ENCODE measurements around the gene ACP5. TPM values are rescaled to one million over a fixed set of nuclear protein-coding genes. Genes with fewer than 3 reads are reported as not detected.
A peak's percentile ranks its signal among the peaks of the same experiment; 100 is the strongest.
"Not testable (repeated sequence)": the region's sequence is repeated elsewhere in the genome, so short reads cannot be mapped to it uniquely, and the experiment has no call there.

ACP5 gene
- not detected for total RNA-seq (ENCODE audit: unreplicated experiment)
- long read RNA-seq = 0 reads

DNA sequence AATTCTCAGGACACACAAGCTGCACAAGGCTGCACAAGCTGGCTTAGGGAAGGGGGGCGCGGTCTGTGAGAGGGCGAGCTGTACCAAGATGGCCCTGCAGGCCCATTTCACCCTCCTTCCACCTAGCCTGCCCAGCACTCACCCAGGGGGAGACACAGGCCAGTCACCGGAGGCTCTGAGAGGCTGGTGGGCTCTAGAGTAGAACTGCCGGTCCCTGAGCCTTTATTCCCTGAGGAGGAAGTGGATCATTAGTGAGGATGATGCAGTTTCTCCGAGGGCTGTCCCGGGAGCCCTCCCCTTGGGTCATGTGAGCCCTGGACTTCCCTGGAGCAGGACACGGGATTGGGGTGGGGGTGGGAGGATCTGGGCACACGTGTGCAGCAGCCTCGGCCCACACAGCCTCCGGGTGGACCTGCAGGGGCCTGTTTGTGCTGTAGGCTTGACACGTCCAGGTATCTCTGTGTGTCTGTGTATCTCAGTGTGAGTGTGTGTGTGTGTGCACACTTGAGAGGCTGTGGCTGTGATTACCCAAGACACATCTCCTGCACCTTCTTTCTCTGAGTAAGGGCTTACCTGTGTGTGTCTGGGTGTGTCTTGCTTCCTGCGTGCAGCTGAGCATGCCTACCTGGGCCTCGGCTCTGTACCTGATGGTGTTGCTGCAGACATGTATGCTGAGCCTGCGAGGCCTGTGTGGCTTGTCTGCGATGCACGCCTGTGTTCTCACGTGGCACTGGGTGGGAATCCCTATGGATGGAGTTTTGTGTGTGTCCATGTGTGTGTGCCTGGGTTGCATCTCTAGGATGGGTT lies at the start of gene ACP5:
Gene ACP5, minus strand, starts transcription at position 195 of the 807 bp plus-strand sequence. CDS start 328 bp downstream, outside the sequence.
- Mint-ChIP-seq H3K4me1 (ENCODE audit: low read depth, unreplicated experiment) (no peaks in the 10 kb centered on the region), H3K27me3 (ENCODE audit: unreplicated experiment) (peaks cover 13% of the 10 kb centered on the region), H3K9me3 (ENCODE audit: unreplicated experiment) (no peaks in the 10 kb centered on the region), H3K36me3 (ENCODE audit: unreplicated experiment) (no peaks in the 10 kb centered on the region), H3K27ac (ENCODE audit: unreplicated experiment) (no peak within 1 kb of the TSS), H3K4me3 (ENCODE audit: unreplicated experiment) (no peak within 1 kb of the TSS)
- peak; percentile 27 for DNase-seq
- TF ChIP-seq, protein P1, sequence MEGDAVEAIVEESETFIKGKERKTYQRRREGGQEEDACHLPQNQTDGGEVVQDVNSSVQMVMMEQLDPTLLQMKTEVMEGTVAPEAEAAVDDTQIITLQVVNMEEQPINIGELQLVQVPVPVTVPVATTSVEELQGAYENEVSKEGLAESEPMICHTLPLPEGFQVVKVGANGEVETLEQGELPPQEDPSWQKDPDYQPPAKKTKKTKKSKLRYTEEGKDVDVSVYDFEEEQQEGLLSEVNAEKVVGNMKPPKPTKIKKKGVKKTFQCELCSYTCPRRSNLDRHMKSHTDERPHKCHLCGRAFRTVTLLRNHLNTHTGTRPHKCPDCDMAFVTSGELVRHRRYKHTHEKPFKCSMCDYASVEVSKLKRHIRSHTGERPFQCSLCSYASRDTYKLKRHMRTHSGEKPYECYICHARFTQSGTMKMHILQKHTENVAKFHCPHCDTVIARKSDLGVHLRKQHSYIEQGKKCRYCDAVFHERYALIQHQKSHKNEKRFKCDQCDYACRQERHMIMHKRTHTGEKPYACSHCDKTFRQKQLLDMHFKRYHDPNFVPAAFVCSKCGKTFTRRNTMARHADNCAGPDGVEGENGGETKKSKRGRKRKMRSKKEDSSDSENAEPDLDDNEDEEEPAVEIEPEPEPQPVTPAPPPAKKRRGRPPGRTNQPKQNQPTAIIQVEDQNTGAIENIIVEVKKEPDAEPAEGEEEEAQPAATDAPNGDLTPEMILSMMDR (IDR thresholded peaks at IDR 0.05; ENCODE audit: partially characterized antibody, unreplicated experiment) = no peak

DNA sequence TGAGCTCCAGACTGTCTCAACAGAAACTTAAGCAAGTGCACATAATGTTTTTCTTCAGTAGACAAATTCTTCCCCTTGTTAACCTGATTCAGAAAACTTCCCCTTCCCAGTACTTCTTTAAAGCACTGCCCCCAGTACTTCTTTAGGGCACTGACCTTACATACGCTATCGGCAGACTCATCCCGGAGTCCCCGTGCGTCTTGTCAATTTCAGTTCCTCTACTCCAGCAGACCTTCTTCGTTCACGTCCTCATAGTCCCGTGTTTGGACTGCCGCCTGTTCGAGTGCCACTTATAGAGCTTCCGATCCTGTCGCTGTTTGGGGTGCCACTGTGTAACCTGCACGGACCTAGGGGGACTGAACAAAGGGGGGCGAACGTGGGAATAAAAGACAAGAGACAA lies 48.8 kb upstream of the ACP5 start:
- H3K27ac Mint-ChIP-seq (ENCODE audit: unreplicated experiment) = no peak overlapping the region
- H3K27me3 Mint-ChIP-seq (ENCODE audit: unreplicated experiment) = peaks cover 10% of the 10 kb centered on the region
- peaks cover 4% of the 10 kb centered on the region for H3K9me3 Mint-ChIP-seq (ENCODE audit: unreplicated experiment)
- TF ChIP-seq, protein P1 (IDR thresholded peaks at IDR 0.05; ENCODE audit: partially characterized antibody, unreplicated experiment) = no peak
- H3K36me3 Mint-ChIP-seq (ENCODE audit: unreplicated experiment) = peaks cover 8% of the 10 kb centered on the region
- DNase-seq = no peak
- H3K4me3 Mint-ChIP-seq (ENCODE audit: unreplicated experiment) = no peak overlapping the region
- H3K4me1 Mint-ChIP-seq (ENCODE audit: low read depth, unreplicated experiment) = no peaks in the 10 kb centered on the region

DNA sequence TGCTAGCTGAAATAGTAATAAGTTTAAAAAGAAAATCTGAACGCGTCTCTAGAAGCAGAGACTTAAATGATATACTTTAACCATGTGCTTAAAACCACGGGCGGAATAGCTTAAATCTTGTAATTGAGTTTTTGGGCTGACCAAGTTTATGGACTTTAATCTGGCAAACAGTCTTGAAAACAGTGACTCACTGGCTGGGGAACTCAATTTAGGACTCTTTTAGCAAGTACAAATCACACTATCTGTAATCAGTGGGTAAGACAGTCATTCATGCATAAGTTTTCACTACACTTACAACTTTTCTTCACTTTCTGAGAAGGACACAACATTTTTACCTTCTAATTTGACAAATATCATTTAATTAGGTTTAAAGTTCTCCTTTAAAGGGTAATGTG lies 46.6 kb upstream of the ACP5 start:
- Mint-ChIP-seq H3K27ac (ENCODE audit: unreplicated experiment) (no peak overlapping the region), H3K4me1 (ENCODE audit: low read depth, unreplicated experiment) (no peaks in the 10 kb centered on the region), H3K9me3 (ENCODE audit: unreplicated experiment) (peaks cover 6% of the 10 kb centered on the region), H3K4me3 (ENCODE audit: unreplicated experiment) (no peak overlapping the region), H3K36me3 (ENCODE audit: unreplicated experiment) (peaks cover 16% of the 10 kb centered on the region), H3K27me3 (ENCODE audit: unreplicated experiment) (peaks cover 12% of the 10 kb centered on the region)
- TF ChIP-seq, protein P1 (IDR thresholded peaks at IDR 0.05; ENCODE audit: partially characterized antibody, unreplicated experiment) = no peak
- no peak for DNase-seq

DNA sequence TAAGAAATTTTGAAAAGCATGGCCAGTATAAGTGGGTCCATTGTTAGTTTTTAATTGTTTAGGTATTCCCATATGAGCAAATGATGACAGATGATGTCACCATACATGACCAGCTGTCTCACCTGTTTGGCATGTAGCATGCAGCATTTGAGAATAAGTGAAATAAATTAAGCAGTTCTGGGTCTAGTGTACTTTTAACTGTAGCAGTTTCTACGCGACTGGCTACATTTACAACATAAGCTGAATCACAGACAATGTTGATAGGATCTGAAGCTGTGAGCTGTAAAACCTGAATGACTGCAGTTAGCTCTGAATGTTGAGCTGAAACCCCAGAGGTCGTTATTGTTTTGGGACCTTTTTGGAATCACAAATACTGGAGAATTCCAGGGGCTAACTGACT lies 45.0 kb upstream of the ACP5 start:
- peaks cover 12% of the 10 kb centered on the region for H3K27me3 Mint-ChIP-seq (ENCODE audit: unreplicated experiment)
- not testable (repeated sequence) for H3K4me3 Mint-ChIP-seq (ENCODE audit: unreplicated experiment); H3K27ac Mint-ChIP-seq (ENCODE audit: unreplicated experiment); DNase-seq; H3K4me1 Mint-ChIP-seq (ENCODE audit: low read depth, unreplicated experiment)
- peaks cover 10% of the 10 kb centered on the region for H3K9me3 Mint-ChIP-seq (ENCODE audit: unreplicated experiment)
- H3K36me3 Mint-ChIP-seq (ENCODE audit: unreplicated experiment) = peaks cover 27% of the 10 kb centered on the region

DNA sequence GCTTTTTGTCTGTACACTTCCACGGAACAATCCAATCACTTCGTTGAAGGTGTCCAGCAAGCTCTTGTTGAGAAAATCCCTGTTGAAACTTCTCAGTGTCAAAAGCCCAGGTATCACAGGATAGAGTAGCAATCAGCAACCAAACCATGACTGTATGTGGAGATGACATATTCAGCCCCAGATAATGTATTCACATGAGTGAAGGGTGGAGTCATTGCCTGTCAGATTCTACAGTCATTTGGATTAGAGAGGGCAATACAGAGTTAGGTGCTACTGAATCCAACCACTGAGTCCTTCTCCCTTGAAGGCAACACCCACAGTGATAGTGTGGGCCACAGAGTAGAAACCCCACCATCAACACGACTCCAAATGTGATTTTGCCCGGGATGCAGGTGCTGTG lies 43.1 kb upstream of the ACP5 start:
- Mint-ChIP-seq H3K27me3 (ENCODE audit: unreplicated experiment) (peaks cover 8% of the 10 kb centered on the region), H3K27ac (ENCODE audit: unreplicated experiment) (peak overlapping the region; percentile 28), H3K36me3 (ENCODE audit: unreplicated experiment) (peaks cover 38% of the 10 kb centered on the region), H3K9me3 (ENCODE audit: unreplicated experiment) (peaks cover 15% of the 10 kb centered on the region), H3K4me1 (ENCODE audit: low read depth, unreplicated experiment) (no peaks in the 10 kb centered on the region), H3K4me3 (ENCODE audit: unreplicated experiment) (no peak overlapping the region)
- DNase-seq = no peak
- TF ChIP-seq, protein P1 (IDR thresholded peaks at IDR 0.05; ENCODE audit: partially characterized antibody, unreplicated experiment) = no peak
